Erythroblast (primary cell): ENCODE results near the gene KRTAP5-10.

Source experiments
- GATA1 ChIP-seq: IDR thresholded peaks from 2 replicates; pipeline ENCODE4 v1.6.1; 2011; ENCODE audit warnings: low read depth, mild to moderate bottlenecking, control low read depth, low read length, moderate library complexity
- POLR2A ChIP-seq: IDR thresholded peaks from 2 replicates; pipeline ENCODE4 v1.6.1; 2011; ENCODE audit warnings: mild to moderate bottlenecking, low read length

DNA sequence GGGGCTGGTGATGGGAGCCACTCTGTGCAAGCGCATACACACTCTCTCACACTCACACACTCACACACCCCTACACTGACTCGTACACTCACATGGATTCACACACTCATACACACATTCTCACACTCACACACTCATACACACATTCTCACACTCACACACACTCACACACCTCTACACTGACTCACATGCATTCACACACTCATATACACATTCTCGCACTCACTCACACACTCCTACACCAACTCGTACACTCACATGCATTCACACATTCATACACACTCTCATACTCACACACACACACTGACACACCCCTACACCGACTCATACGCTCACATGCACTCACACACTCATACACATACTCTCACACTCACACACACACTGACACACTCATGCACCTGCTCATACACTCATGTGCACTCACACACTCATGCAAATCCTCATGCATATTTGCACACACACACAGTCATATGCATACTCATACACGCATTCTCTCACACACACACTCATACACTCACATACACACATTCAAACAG lies 12.2 kb downstream of the KRTAP5-10 start:
- no peak for TF ChIP-seq POLR2A
- TF ChIP-seq GATA1: no peak
